ENCODE measurements around the gene MAPRE2.
A peak's percentile ranks its signal among the peaks of the same experiment; 100 is the strongest.

Gene MAPRE2

GRCh38 chr18:35117372-35117771, 76.2 kb downstream of the MAPRE2 start:
- TF ChIP-seq CTCF (conservative IDR thresholded peaks at IDR 0.05; ENCODE audit: low read depth, low read length), result no peak
- no peak overlapping the region for H3K4me3 ChIP-seq (ENCODE audit: low read depth, low read length)
- no peak for DNase-seq (ENCODE audit: low read depth)

GRCh38 chr18:35117951-35118411, 76.8 kb downstream of the MAPRE2 start:
- no peak for TF ChIP-seq CTCF (conservative IDR thresholded peaks at IDR 0.05; ENCODE audit: low read depth, low read length)
- peak; percentile 82 for DNase-seq (ENCODE audit: low read depth)

GRCh38 chr18:35118641-35119040, 77.4 kb downstream of the MAPRE2 start:
- no peak for TF ChIP-seq CTCF (conservative IDR thresholded peaks at IDR 0.05; ENCODE audit: low read depth, low read length)
- no peak overlapping the region for H3K4me3 ChIP-seq (ENCODE audit: low read depth, low read length)
- no peak for DNase-seq (ENCODE audit: low read depth)

More at GRCh38 chr18:35117951-35118411, 76.8 kb downstream of the MAPRE2 start:
- H3K4me3 ChIP-seq (ENCODE audit: low read depth, low read length), result peak overlapping the region; percentile 9

GRCh38 chr18:35121038-35121437, 79.8 kb downstream of the MAPRE2 start:
- no peak for DNase-seq (ENCODE audit: low read depth)
- no peak overlapping the region for H3K4me3 ChIP-seq (ENCODE audit: low read depth, low read length)
- TF ChIP-seq CTCF (conservative IDR thresholded peaks at IDR 0.05; ENCODE audit: low read depth, low read length), result no peak

GRCh38 chr18:35121531-35121930, 80.3 kb downstream of the MAPRE2 start:
- TF ChIP-seq CTCF (conservative IDR thresholded peaks at IDR 0.05; ENCODE audit: low read depth, low read length), result no peak
- DNase-seq (ENCODE audit: low read depth), result no peak
- no peak overlapping the region for H3K4me3 ChIP-seq (ENCODE audit: low read depth, low read length)

- peak; percentile 32 for DNase-seq (ENCODE audit: low read depth)
- TF ChIP-seq CTCF (conservative IDR thresholded peaks at IDR 0.05; ENCODE audit: low read depth, low read length), result peak; percentile 52
- H3K4me3 ChIP-seq (ENCODE audit: low read depth, low read length), result no peak overlapping the region
Observed at GRCh38 chr18:35122586-35123224, 81.5 kb downstream of the MAPRE2 start.

- TF ChIP-seq CTCF (conservative IDR thresholded peaks at IDR 0.05; ENCODE audit: low read depth, low read length), result no peak
- no peak overlapping the region for H3K4me3 ChIP-seq (ENCODE audit: low read depth, low read length)
- no peak for DNase-seq (ENCODE audit: low read depth)
Observed at GRCh38 chr18:35123811-35124210, 82.6 kb downstream of the MAPRE2 start.

Measured in choroid plexus epithelial cell (primary cell).